HG03469 (cell line): Measurements from ENCODE around the gene PRMT3.
"Not testable (repeated sequence)": the region's sequence is repeated elsewhere in the genome, so short reads cannot be mapped to it uniquely, and the experiment has no call there.

Experiments
- ATAC-seq: cut with Tn5 transposase; IDR thresholded peaks from one replicate; pipeline ENCODE4 v1.9.1; 2021; ENCODE audit warnings: mild to moderate bottlenecking, moderate library complexity, moderate number of reproducible peaks; ENCODE audit not compliant: unreplicated experiment

Gene PRMT3

GRCh38 chr11:20373568-20374209 lies 13.8 kb upstream of the PRMT3 start:
- ATAC-seq = no peak

- no peak for ATAC-seq
Observed at GRCh38 chr11:20374741-20375300, 12.7 kb upstream of the PRMT3 start.

- no peak for ATAC-seq
Observed at GRCh38 chr11:20376162-20376730, 11.3 kb upstream of the PRMT3 start.

GRCh38 chr11:20385996-20386395 lies 1.5 kb upstream of the PRMT3 start:
- not testable (repeated sequence) for ATAC-seq

GRCh38 chr11:20388096-20389055 lies 860 bp downstream of the PRMT3 start:
- ATAC-seq = no peak

- ATAC-seq = peak; percentile 90
Observed at GRCh38 chr11:20397281-20397680, 9.8 kb downstream of the PRMT3 start.

GRCh38 chr11:20399498-20399897 lies 12.0 kb downstream of the PRMT3 start:
- no peak for ATAC-seq

GRCh38 chr11:20403059-20403458 lies 15.5 kb downstream of the PRMT3 start:
- no peak for ATAC-seq

GRCh38 chr11:20406484-20406883 lies 19.0 kb downstream of the PRMT3 start:
- ATAC-seq = no peak

- ATAC-seq = no peak
Observed at GRCh38 chr11:20407344-20407743, 19.8 kb downstream of the PRMT3 start.

GRCh38 chr11:20415432-20415831 lies 27.9 kb downstream of the PRMT3 start:
- no peak for ATAC-seq

- ATAC-seq = no peak
Observed at GRCh38 chr11:20417771-20418170, 30.3 kb downstream of the PRMT3 start.

GRCh38 chr11:20421946-20422345 lies 34.4 kb downstream of the PRMT3 start:
- no peak for ATAC-seq

GRCh38 chr11:20429216-20429615 lies 41.7 kb downstream of the PRMT3 start:
- ATAC-seq = no peak

- ATAC-seq = no peak
Observed at GRCh38 chr11:20438637-20439036, 51.1 kb downstream of the PRMT3 start.

GRCh38 chr11:20443596-20443995 lies 56.1 kb downstream of the PRMT3 start:
- no peak for ATAC-seq

GRCh38 chr11:20444535-20444934 lies 57.0 kb downstream of the PRMT3 start:
- no peak for ATAC-seq

- no peak for ATAC-seq
Observed at GRCh38 chr11:20448834-20449233, 61.3 kb downstream of the PRMT3 start.

- no peak for ATAC-seq
Observed at GRCh38 chr11:20450829-20451228, 63.3 kb downstream of the PRMT3 start.

GRCh38 chr11:20451568-20451967 lies 64.1 kb downstream of the PRMT3 start:
- ATAC-seq = no peak

- ATAC-seq = no peak
Observed at GRCh38 chr11:20452585-20452984, 65.1 kb downstream of the PRMT3 start.
